ENCODE measurements around the gene PERCC1. TPM values are rescaled to one million over a fixed set of nuclear protein-coding genes. Genes with fewer than 3 reads are reported as not detected.
"Not testable (repeated sequence)": the region's sequence is repeated elsewhere in the genome, so short reads cannot be mapped to it uniquely, and the experiment has no call there.

Gene PERCC1
- total RNA-seq, 1 donor from 2014 or later = not detected

- intact Hi-C loops (cut with DNase I) = no loop called here
- DNase-seq (ENCODE audit: extremely low spot score in 2 of 2) = no peak
- no peaks in the 10 kb centered on the region for H3K36me3 ChIP-seq
- no peaks in the 10 kb centered on the region for H3K9me3 ChIP-seq
- no peaks in the 10 kb centered on the region for H3K27me3 ChIP-seq
- no peaks in the 10 kb centered on the region for H3K4me1 ChIP-seq
- H3K27ac ChIP-seq = no peak overlapping the region
- no peak overlapping the region for H3K4me3 ChIP-seq
- TF ChIP-seq POLR2A (IDR thresholded peaks at IDR 0.05) (no peak), POLR2AphosphoS5 (IDR thresholded peaks at IDR 0.05; ENCODE audit: insufficient read depth in 1 of 2, low read depth in 1 of 2) (no peak)
Observed at GRCh38 chr16:1439058-1439698, 8.3 kb downstream of the PERCC1 start.

DNA sequence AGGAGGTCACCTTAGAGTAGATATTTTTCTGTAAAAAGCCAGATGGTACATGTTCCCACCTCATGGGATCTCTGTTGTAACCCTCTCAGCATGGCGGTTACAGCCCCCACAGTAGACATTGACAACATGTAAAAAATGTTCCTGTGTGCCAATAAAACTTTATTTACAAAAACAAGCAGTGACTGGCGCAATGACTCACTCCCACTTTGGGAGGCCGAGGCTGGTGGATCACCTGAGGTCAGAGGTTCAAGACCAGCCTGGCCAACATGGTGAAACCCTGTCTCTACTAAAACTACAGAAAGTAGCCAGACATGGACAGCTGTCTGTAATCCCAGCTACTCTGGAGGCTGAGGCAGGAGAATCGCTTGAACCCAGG is 8.8 kb downstream of the PERCC1 start:
- H3K4me1 ChIP-seq; intact Hi-C loops (cut with DNase I); H3K4me3 ChIP-seq; H3K9me3 ChIP-seq; H3K27ac ChIP-seq; DNase-seq (ENCODE audit: extremely low spot score in 2 of 2); H3K27me3 ChIP-seq; H3K36me3 ChIP-seq: not testable (repeated sequence)

- Histone ChIP-seq H3K9me3 (no peaks in the 10 kb centered on the region), H3K27ac (no peak overlapping the region), H3K36me3 (peaks cover 0 to 10% of the 10 kb centered on the region in 2 donors), H3K4me3 (no peak overlapping the region), H3K27me3 (no peaks in the 10 kb centered on the region), H3K4me1 (no peaks in the 10 kb centered on the region)
- intact Hi-C loops (cut with DNase I) = no loop called here
- TF ChIP-seq POLR2A (IDR thresholded peaks at IDR 0.05) (no peak), POLR2AphosphoS5 (IDR thresholded peaks at IDR 0.05; ENCODE audit: insufficient read depth in 1 of 2, low read depth in 1 of 2) (no peak)
- TF ChIP-seq, protein P1, sequence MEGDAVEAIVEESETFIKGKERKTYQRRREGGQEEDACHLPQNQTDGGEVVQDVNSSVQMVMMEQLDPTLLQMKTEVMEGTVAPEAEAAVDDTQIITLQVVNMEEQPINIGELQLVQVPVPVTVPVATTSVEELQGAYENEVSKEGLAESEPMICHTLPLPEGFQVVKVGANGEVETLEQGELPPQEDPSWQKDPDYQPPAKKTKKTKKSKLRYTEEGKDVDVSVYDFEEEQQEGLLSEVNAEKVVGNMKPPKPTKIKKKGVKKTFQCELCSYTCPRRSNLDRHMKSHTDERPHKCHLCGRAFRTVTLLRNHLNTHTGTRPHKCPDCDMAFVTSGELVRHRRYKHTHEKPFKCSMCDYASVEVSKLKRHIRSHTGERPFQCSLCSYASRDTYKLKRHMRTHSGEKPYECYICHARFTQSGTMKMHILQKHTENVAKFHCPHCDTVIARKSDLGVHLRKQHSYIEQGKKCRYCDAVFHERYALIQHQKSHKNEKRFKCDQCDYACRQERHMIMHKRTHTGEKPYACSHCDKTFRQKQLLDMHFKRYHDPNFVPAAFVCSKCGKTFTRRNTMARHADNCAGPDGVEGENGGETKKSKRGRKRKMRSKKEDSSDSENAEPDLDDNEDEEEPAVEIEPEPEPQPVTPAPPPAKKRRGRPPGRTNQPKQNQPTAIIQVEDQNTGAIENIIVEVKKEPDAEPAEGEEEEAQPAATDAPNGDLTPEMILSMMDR (IDR thresholded peaks at IDR 0.05) = no peak
- no peak for DNase-seq (ENCODE audit: extremely low spot score in 2 of 2)
Observed at GRCh38 chr16:1441391-1441829, 10.5 kb downstream of the PERCC1 start.

GRCh38 chr16:1442697-1443096 is 11.8 kb downstream of the PERCC1 start:
- Histone ChIP-seq H3K36me3 (peaks cover 0 to 21% of the 10 kb centered on the region in 2 donors), H3K4me1 (no peaks in the 10 kb centered on the region), H3K9me3 (no peaks in the 10 kb centered on the region), H3K4me3 (no peak overlapping the region), H3K27ac (no peak overlapping the region), H3K27me3 (no peaks in the 10 kb centered on the region)
- TF ChIP-seq POLR2AphosphoS5 (IDR thresholded peaks at IDR 0.05; ENCODE audit: insufficient read depth in 1 of 2, low read depth in 1 of 2) (no peak), POLR2A (IDR thresholded peaks at IDR 0.05) (no peak)
- TF ChIP-seq, protein P1 (IDR thresholded peaks at IDR 0.05) = no peak
- DNase-seq (ENCODE audit: extremely low spot score in 2 of 2) = no peak
- intact Hi-C loops (cut with DNase I) = no loop called here

- intact Hi-C loops (cut with DNase I) = no loop called here
- no peak for DNase-seq (ENCODE audit: extremely low spot score in 2 of 2)
- Histone ChIP-seq H3K4me3 (no peak overlapping the region), H3K27ac (no peak overlapping the region), H3K4me1 (no peaks in the 10 kb centered on the region), H3K36me3 (peaks cover 0 to 29% of the 10 kb centered on the region in 2 donors), H3K27me3 (no peaks in the 10 kb centered on the region), H3K9me3 (no peaks in the 10 kb centered on the region)
- TF ChIP-seq POLR2AphosphoS5 (IDR thresholded peaks at IDR 0.05; ENCODE audit: insufficient read depth in 1 of 2, low read depth in 1 of 2) (no peak), POLR2A (IDR thresholded peaks at IDR 0.05) (no peak)
- TF ChIP-seq, protein P1 (IDR thresholded peaks at IDR 0.05) = no peak
Observed at GRCh38 chr16:1443403-1443973, 12.6 kb downstream of the PERCC1 start.

Data from vagina (tissue), 2 donors.